ENCODE measurements around the gene KCTD13.
"Not testable (repeated sequence)": the region's sequence is repeated elsewhere in the genome, so short reads cannot be mapped to it uniquely, and the experiment has no call there.

KCTD13 gene

GRCh38 chr16:29925781-29926710, at the start of gene KCTD13:
Gene KCTD13 (minus strand): TSS chr16:29926226. CDS start chr16:29926033, 193 bp downstream.
- DNase-seq: peak; percentile 93

DNA sequence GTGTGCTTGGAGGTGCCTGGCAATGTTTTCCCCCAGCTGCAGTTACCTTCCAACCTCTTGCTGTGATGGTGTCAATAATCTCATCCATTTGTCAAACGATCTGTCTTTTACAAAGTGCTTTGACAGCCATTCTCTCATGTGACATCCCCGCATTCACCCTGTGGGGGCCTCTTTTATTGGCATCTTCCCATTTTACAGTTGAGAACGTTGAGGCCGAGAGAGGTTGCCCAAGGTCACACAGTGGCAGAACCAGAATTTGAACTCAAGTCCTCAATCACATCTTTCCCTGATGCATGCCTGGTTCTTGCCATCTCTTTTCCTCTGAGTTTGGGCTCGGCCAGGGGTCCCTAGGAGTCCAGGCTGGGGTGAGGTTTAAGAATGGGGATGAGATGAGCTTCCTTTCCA, 49.1 kb upstream of the KCTD13 start:
- no peak for DNase-seq

- peak; percentile 59 for DNase-seq
These were observed 48.5 kb upstream of the KCTD13 start for GRCh38 chr16:29974291-29975133.

DNA sequence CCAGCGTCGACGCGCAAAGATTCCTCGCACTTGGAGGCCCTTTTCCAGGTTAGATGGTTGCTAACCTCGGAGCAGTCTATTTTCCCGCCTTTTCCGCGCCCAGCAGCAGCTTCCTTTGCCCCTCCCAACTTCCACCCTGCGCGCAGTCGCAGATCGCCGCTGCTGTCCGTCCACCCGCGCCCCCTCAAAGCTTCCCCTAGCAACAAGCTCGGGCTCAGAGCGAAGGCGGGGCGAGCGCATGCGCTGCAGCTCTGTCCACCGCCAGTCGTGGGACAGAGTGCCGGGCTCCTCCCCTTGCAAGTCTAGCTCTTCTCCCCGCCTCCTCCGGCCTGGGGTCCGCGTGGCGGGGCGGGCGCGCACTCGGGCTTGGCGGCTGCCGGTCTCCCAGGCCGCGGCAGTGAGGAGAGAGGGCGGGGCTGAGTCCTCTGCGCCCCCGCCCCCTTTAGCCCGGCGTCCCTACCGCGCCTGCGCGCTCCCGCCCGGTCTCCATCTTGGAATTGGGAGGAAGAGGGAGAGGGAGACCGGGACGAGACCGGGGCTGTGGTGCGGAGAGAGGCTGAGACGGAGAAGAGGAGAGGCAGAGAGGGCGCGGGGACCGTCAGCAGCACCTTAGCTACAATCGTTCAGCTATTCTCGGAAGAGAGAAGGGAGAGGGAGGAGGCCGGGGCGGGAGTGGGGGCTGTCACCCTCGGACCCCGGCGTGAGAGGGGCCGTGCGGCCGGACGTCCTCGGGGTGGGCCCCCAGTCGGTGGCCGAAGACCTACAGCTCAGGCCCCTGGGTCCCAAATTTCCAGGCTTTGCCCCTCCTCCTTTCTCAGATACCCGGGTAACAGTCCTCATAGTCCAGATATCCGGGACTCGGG, 47.6 kb upstream of the KCTD13 start, which contains the start of gene TAOK2:
TAOK2 (plus strand) TSS at position 485 of the 863 bp plus-strand sequence. CDS start 3,905 bp downstream, outside the sequence.
- peak; percentile 100 for DNase-seq

DNA sequence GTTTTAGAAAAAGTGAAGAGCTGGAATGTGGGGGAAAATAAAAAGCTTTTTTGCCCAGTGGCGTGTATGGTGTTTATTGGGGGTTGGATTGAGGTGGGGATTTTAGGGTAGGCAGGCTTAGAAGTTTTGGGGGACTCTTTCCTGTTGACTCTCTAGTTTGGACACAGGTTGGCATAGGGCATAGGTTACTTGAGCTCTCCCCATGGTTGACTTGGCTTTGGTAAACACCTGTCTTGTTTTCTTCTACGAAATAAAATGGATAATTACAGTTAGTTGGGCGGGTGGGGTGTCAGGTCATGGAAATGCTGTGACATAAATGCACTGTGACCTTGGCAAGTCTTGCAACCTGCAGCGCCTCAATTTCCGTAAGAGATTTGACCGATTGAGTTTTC, 47.0 kb upstream of the KCTD13 start:
- DNase-seq: no peak

- DNase-seq: no peak
These were observed 46.5 kb upstream of the KCTD13 start for GRCh38 chr16:29972500-29972899.

DNA sequence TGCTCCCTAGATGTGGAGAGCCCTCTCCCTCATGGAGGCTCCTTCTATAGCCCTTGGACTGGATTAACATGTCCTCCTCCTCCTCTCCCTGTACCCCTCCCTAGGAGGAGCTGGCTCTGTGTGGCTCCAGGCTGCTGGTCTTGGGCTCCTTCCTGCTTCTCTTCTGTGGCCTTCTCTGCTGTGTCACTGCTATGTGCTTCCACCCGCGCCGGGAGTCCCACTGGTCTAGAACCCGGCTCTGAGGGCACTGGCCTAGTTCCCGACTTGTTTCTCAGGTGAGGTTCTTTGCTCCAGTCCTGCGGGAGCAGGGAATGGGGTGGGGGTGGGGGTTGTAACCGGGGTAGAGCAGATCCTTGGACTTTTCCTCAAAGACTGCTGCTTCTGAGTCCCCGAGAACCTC, 45.3 kb upstream of the KCTD13 start:
- no peak for DNase-seq

DNA sequence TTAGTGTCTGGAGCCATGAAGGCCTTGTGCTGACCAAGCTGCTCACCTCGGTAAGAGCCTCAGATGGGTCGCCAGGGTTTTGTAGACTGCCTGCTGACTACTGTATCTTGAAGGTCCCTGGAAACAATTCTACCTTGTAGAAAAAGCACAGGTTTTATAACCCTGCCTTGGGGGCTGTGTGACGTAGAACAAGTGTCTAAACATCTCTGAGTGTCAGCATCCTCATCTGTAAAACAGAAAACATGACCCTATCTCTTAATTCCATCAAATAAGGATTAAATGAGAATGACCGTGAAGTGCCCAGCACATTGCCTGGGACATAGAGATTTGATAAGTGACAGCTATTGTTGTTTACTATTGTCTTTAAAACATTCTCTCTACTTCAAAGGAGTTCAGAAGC, 42.2 kb upstream of the KCTD13 start:
- no peak for DNase-seq

GRCh38 chr16:29963021-29963743, 37.2 kb upstream of the KCTD13 start:
- DNase-seq: no peak

DNA sequence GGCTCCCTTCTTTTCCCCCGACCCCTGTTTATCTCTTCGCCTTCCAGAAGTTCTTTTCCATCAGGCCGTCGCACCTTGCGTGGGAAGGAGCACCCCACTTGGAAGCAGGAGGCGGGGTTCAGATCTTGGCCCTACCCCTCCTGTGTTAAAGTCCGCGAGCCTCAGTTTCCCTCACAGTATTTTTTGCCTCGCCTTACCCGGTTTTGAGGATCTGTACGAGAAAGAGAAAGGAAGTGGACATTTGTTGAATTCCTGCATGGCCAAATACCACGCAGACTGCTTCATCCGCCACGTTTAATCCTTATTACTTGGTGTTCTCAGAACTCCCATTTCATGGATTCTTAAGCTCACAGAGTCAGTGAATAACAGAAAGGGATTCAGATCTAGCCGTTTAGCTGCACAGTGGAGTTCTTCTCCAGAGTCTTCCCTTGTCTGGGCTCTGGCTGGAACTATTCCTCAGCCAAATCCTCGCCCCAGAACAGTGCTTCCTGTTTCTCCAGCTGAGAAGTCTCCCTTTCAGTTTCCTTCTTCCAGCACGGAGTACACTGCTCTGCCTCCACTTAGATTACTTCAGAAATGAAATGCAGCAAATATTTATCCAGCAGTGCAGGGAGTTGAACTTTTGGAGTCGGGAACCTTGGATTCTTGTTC, 36.4 kb upstream of the KCTD13 start:
- peak; percentile 29 for DNase-seq

- DNase-seq: peak; percentile 96
These were observed 35.7 kb upstream of the KCTD13 start, which contains the start of gene TMEM219 for GRCh38 chr16:29961479-29962343. Gene TMEM219 (plus strand): TSS chr16:29962079. CDS start chr16:29963144, 1,065 bp downstream.

DNA sequence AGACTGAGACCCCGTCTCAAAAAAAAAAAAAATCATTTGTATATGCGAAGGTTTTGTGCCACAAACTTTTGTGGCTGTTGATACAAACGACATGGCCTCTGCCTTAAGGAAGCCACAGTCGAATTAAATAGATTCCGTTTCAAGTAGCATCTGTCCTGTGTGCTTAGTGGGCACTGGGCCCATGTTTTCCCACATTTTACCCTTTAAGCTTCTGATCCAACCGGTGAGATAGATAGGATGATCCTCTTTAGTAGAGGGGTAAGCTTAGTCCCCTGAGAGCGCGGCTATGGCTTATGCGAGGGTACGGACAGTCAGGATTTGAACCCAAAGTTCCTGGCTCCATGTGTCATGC, 35.1 kb upstream of the KCTD13 start:
- no peak for DNase-seq

DNA sequence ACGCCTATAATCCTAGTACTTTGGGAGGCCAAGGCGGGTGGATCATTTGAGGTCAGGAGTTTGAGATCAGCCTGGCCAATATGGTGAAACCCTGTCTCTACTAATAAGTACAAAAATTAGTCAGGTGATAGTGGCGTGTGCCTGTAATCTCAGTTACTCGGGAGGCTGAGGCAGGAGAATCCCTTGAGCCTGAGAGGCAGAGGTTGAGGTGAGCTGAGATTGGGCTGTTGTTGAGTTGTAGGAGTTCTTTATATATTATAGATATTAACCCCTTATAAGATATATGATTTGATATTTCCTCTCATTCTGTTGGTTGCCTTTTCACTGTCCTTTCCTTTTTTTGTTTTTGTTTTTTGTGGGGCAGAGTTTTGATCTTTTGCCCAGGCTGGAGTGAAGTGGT, 33.8 kb upstream of the KCTD13 start:
- not testable (repeated sequence) for DNase-seq

- DNase-seq: no peak
These were observed 33.3 kb upstream of the KCTD13 start for GRCh38 chr16:29959293-29959692.

DNA sequence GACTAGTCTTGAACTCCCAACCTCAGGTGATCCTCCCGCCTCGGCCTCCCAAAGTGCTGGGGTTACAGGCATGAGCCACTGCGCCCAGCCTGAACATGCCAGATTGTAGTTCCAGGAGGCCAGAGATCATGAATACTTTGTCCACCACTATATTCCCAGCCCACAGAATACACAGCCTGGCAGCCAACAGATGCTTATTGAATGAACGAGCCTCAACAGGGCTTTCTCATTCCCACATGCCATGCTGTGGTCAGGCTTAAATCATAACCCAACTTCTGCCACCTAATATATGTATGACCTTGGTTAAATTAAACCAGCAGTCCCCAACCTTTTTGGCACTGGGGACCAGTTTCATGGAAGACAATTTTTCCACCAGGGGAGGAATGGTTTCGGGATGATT, 32.7 kb upstream of the KCTD13 start:
- DNase-seq: no peak

GRCh38 chr16:29951625-29952365, 25.8 kb upstream of the KCTD13 start:
- DNase-seq: no peak

- DNase-seq: no peak
These were observed 24.9 kb upstream of the KCTD13 start for GRCh38 chr16:29950806-29951461.

GRCh38 chr16:29947897-29948296, 21.9 kb upstream of the KCTD13 start:
- DNase-seq: no peak
